Muscle layer of colon (tissue), 2 donors: ENCODE results near the gene RAG2.

ENCODE experiments used
- H3K27ac ChIP-seq: one replicate; pipeline ENCODE4 v1.7.0; 2013; ENCODE audit warnings: low read depth, mild to moderate bottlenecking, low read length, moderate library complexity
- H3K27me3 ChIP-seq, 2 donors: one replicate each; pipeline ENCODE4 v1.7.0; 2013; ENCODE audit warnings: low read length in 2 of 2, mild to moderate bottlenecking in 2 of 2; ENCODE audit not compliant: insufficient read depth in 2 of 2, control insufficient read depth in 1 of 2
- H3K36me3 ChIP-seq: one replicate; pipeline ENCODE4 v1.7.0; 2013; ENCODE audit warnings: mild to moderate bottlenecking, low read length; ENCODE audit not compliant: insufficient read depth
- H3K4me1 ChIP-seq: one replicate; pipeline ENCODE4 v1.7.0; 2013; ENCODE audit warnings: mild to moderate bottlenecking, low read length; ENCODE audit not compliant: insufficient read depth
- H3K4me3 ChIP-seq, 2 donors: one replicate each; pipeline ENCODE4 v1.7.0; 2013; ENCODE audit warnings: low read length in 2 of 2, low read depth in 1 of 2, mild to moderate bottlenecking in 1 of 2, moderate library complexity in 1 of 2
- H3K9ac ChIP-seq: one replicate; pipeline ENCODE4 v1.7.0; 2013; ENCODE audit warnings: low read length
- H3K9me3 ChIP-seq: one replicate; pipeline ENCODE4 v1.7.0; 2013; ENCODE audit warnings: mild to moderate bottlenecking, low read length
- donor health status: abdominal sarcoma.
- donor health status: Adenocarcinoma of cecum.

The RAG2 gene

DNA sequence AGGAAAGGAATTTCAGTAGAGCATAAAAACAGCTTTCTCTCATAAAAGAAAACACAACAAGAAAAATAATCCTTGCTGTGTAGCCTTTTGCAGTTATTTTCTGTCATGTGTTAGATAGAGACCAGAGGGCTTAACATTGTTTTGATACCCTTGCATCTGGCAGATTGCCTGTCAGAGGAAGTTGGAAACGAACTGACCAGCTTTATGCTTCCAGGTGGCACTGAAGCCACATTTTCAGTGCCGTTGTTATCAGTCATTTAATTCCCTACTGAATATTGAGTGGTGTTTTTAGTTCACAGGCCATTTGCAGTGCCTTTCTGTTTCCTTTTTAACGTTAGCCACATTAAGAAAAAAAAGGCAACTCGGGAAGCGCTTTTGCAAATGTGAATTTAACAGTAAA lies 21.5 kb upstream of the RAG2 start:
- H3K4me3 ChIP-seq: peak overlapping the region in 1 of 2 donors; percentile 33
- H3K27me3 ChIP-seq: no peaks in the 10 kb centered on the region
- peak overlapping the region; percentile 21 for H3K9ac ChIP-seq
- peak overlapping the region; percentile 47 for H3K27ac ChIP-seq
- H3K4me1 ChIP-seq: peaks cover 23% of the 10 kb centered on the region
- H3K36me3 ChIP-seq: no peaks in the 10 kb centered on the region
- H3K9me3 ChIP-seq: no peaks in the 10 kb centered on the region

- H3K9ac ChIP-seq: peak overlapping the region; percentile 21
- no peaks in the 10 kb centered on the region for H3K27me3 ChIP-seq
- no peak overlapping the region for H3K27ac ChIP-seq
- H3K9me3 ChIP-seq: no peaks in the 10 kb centered on the region
- H3K4me3 ChIP-seq: peak overlapping the region in 1 of 2 donors; percentile 33
- H3K36me3 ChIP-seq: no peaks in the 10 kb centered on the region
- H3K4me1 ChIP-seq: peaks cover 23% of the 10 kb centered on the region
These were observed 20.5 kb upstream of the RAG2 start for GRCh38 chr11:36618363-36619047.

- H3K36me3 ChIP-seq: no peaks in the 10 kb centered on the region
- no peaks in the 10 kb centered on the region for H3K27me3 ChIP-seq
- no peak overlapping the region for H3K27ac ChIP-seq
- no peaks in the 10 kb centered on the region for H3K9me3 ChIP-seq
- H3K4me1 ChIP-seq: peaks cover 23% of the 10 kb centered on the region
- no peak overlapping the region for H3K4me3 ChIP-seq
- H3K9ac ChIP-seq: no peak overlapping the region
These were observed 19.7 kb upstream of the RAG2 start for GRCh38 chr11:36617543-36618362.

DNA sequence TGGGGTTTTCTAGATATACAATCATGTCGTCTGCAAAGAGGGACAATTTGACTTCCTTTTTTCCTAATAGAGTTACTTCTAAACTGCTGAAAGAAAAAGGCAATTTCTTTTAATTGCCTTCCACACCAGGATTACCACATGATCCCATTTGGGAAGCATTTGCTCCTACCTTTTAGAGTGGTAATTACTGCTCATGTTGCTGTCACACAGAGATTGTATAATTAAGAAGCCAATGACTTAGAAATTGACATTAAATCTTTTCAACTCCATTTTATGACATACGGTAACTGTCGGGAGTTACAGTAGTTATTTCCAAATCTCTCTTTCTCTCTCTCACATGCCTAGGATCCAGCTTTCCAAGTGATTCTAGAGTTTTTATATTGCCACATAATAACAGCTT lies 17.8 kb upstream of the RAG2 start:
- H3K4me3 ChIP-seq: no peak overlapping the region
- H3K36me3 ChIP-seq: no peaks in the 10 kb centered on the region
- no peaks in the 10 kb centered on the region for H3K27me3 ChIP-seq
- peaks cover 23% of the 10 kb centered on the region for H3K4me1 ChIP-seq
- H3K9ac ChIP-seq: no peak overlapping the region
- H3K27ac ChIP-seq: no peak overlapping the region
- H3K9me3 ChIP-seq: no peaks in the 10 kb centered on the region

GRCh38 chr11:36609383-36609782 lies 11.3 kb upstream of the RAG2 start:
- no peak overlapping the region for H3K27ac ChIP-seq
- H3K9me3 ChIP-seq: no peaks in the 10 kb centered on the region
- no peaks in the 10 kb centered on the region for H3K4me1 ChIP-seq
- no peaks in the 10 kb centered on the region for H3K27me3 ChIP-seq
- H3K9ac ChIP-seq: no peak overlapping the region
- no peaks in the 10 kb centered on the region for H3K36me3 ChIP-seq
- no peak overlapping the region for H3K4me3 ChIP-seq

GRCh38 chr11:36608491-36609199 lies 10.6 kb upstream of the RAG2 start:
- Histone ChIP-seq H3K27me3 (no peaks in the 10 kb centered on the region), H3K27ac (no peak overlapping the region), H3K4me1 (no peaks in the 10 kb centered on the region), H3K4me3 (no peak overlapping the region), H3K36me3 (no peaks in the 10 kb centered on the region), H3K9ac (no peak overlapping the region), H3K9me3 (no peaks in the 10 kb centered on the region)

GRCh38 chr11:36605221-36606216 lies 7.5 kb upstream of the RAG2 start:
- Histone ChIP-seq H3K27ac (no peak overlapping the region), H3K9me3 (no peaks in the 10 kb centered on the region), H3K4me1 (no peaks in the 10 kb centered on the region), H3K9ac (no peak overlapping the region), H3K36me3 (no peaks in the 10 kb centered on the region), H3K4me3 (no peak overlapping the region), H3K27me3 (no peaks in the 10 kb centered on the region)

GRCh38 chr11:36602135-36602534 lies 4.1 kb upstream of the RAG2 start:
- Histone ChIP-seq H3K27ac (no peak overlapping the region), H3K36me3 (no peaks in the 10 kb centered on the region), H3K9me3 (no peaks in the 10 kb centered on the region), H3K4me3 (no peak overlapping the region), H3K27me3 (no peaks in the 10 kb centered on the region), H3K4me1 (no peaks in the 10 kb centered on the region), H3K9ac (no peak overlapping the region)

DNA sequence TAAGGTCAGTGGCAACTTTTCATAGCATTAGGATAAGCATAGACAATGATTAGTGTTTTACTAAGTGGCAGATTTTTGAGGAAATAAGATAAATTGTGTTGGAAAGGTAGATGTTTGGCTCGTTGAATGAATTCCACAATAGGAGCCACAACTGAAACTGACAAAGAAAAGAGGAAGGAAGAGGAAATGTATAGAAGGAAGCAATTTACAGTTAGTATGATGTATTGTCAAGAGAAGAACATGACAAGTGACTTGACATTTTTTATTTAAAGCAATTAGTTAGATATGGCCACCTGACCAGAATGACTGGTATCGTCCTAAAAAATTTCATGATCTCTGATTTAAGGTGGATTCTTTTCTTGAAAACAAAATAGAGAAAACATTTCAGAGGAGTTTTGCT lies 3.1 kb upstream of the RAG2 start:
- Histone ChIP-seq H3K9me3 (no peaks in the 10 kb centered on the region), H3K4me3 (no peak overlapping the region), H3K27me3 (no peaks in the 10 kb centered on the region), H3K9ac (no peak overlapping the region), H3K27ac (no peak overlapping the region), H3K4me1 (peaks cover 4% of the 10 kb centered on the region), H3K36me3 (no peaks in the 10 kb centered on the region)

DNA sequence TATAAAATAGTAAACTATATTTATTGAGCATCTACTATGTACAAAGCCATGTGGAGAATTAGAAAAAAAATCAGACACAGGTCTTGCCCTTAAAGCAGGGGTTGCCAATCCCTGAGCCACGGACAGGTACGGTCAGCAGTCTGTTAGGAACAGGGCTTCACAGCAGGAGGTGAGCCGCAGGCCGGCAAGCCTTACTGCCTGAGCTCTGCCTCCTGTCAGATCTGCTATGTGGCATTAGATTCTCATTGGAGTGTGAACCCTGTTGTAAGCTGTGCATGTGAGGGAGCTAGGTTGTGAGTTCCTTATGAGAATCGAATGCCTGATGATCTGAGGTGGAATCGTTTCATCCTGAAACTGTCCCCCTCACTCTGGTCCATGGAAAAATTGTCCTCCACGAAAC lies 2.1 kb upstream of the RAG2 start:
- Histone ChIP-seq H3K9ac (no peak overlapping the region), H3K4me1 (peaks cover 14% of the 10 kb centered on the region), H3K36me3 (no peaks in the 10 kb centered on the region), H3K4me3 (no peak overlapping the region), H3K27ac (no peak overlapping the region), H3K27me3 (no peaks in the 10 kb centered on the region), H3K9me3 (no peaks in the 10 kb centered on the region)
